RCC 7860 (cell line): ENCODE data around the gene PRKCA.

Experiments
- DNase-seq: peaks from one replicate; pipeline ENCODE4 v3.0.0-alpha.2; 2015; ENCODE audit warnings: low spot score
- FAIRE-seq: peaks from 2 replicates; lab custom pipeline; 2012; peaks lifted over from hg19 to GRCh38; lab: Jason Lieb, UNC

PRKCA gene

GRCh38 chr17:66406701-66407644 is 104.6 kb downstream of the PRKCA start:
- FAIRE-seq (no peak), DNase-seq (no peak)

GRCh38 chr17:66407864-66408263 is 105.5 kb downstream of the PRKCA start:
- no peak for DNase-seq
- FAIRE-seq, result no peak

GRCh38 chr17:66411520-66411919 is 109.1 kb downstream of the PRKCA start:
- no peak for DNase-seq
- no peak for FAIRE-seq

GRCh38 chr17:66412857-66413558 is 110.6 kb downstream of the PRKCA start:
- no peak for FAIRE-seq
- no peak for DNase-seq

- FAIRE-seq (no peak), DNase-seq (no peak)
Observed at GRCh38 chr17:66413559-66414520, 111.4 kb downstream of the PRKCA start.

- DNase-seq (no peak), FAIRE-seq (no peak)
Observed at GRCh38 chr17:66414561-66415175, 112.3 kb downstream of the PRKCA start.

GRCh38 chr17:66415366-66416206 is 113.2 kb downstream of the PRKCA start:
- peak; percentile 91 for FAIRE-seq
- DNase-seq, result peak; percentile 64

GRCh38 chr17:66416207-66416940 is 114.0 kb downstream of the PRKCA start:
- no peak for FAIRE-seq
- no peak for DNase-seq

- FAIRE-seq (no peak), DNase-seq (no peak)
Observed at GRCh38 chr17:66417300-66417719, 114.9 kb downstream of the PRKCA start.

GRCh38 chr17:66420961-66421371 is 118.6 kb downstream of the PRKCA start:
- peak; percentile 59 for DNase-seq
- no peak for FAIRE-seq

- FAIRE-seq, result peak; percentile 90
Observed at GRCh38 chr17:66422186-66422585, 119.8 kb downstream of the PRKCA start.

GRCh38 chr17:66423056-66423955 is 120.9 kb downstream of the PRKCA start:
- FAIRE-seq (no peak), DNase-seq (no peak)

More at GRCh38 chr17:66422186-66422585, 119.8 kb downstream of the PRKCA start:
- DNase-seq, result peak; percentile 89

GRCh38 chr17:66425756-66426396 is 123.5 kb downstream of the PRKCA start:
- FAIRE-seq, result peak; percentile 94
- peak; percentile 92 for DNase-seq

GRCh38 chr17:66426397-66427033 is 124.1 kb downstream of the PRKCA start:
- DNase-seq (peak; percentile 75), FAIRE-seq (peak; percentile 48)

GRCh38 chr17:66427134-66427533 is 124.7 kb downstream of the PRKCA start:
- DNase-seq (no peak), FAIRE-seq (no peak)

GRCh38 chr17:66429680-66430079 is 127.3 kb downstream of the PRKCA start:
- no peak for DNase-seq
- no peak for FAIRE-seq
